GM21528 (cell line): Measurements from ENCODE around the gene CYBA.

Experiments used
- ATAC-seq: cut with Tn5 transposase; IDR thresholded peaks from one replicate; pipeline ENCODE4 v1.9.1; 2021; ENCODE audit warnings: mild to moderate bottlenecking, moderate library complexity; ENCODE audit not compliant: unreplicated experiment, low FRiP score

Gene CYBA

DNA sequence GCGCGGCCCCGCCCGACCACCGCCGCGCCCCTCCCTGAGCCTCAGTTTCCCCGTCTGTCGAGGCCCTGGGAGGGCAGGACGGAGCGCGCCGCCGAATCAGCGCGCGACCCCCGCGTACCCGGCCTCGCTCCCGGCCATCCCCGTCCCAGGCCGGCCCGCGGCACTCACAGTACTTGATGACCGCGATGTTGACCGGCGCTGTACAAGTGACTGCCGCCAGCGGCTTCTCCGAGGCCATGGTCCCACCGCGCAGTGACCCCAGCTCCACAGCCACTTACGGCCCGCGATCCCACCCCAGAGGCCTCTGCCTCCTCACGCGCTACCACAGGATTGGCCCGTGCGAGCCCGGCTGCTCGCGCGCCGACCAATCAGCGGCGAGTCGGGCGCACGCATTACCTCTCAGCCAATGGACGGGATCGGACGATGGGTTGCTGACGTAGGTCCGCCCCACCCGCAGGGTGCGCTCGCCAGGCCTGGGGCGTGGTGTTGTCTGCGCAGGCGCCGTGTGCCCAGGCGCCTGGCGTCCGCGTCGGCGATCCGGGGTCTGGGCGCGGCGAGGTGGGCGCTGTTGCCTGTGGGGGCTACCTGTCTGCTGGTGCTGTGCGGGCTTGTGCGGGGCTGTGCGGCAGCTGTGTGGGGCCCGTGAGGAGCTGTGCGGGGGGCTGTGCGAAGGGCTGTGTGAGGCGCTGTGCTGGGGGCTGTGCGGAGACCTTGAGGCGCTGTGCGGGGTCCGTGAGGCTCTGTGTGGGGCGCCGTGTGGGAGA lies 12.2 kb upstream of the CYBA start, which contains the start of gene MVD:
MVD (minus strand) TSS at position 249 of the 764 bp plus-strand sequence; CDS start at position 238, 11 bp downstream.
- ATAC-seq: peak; percentile 92

DNA sequence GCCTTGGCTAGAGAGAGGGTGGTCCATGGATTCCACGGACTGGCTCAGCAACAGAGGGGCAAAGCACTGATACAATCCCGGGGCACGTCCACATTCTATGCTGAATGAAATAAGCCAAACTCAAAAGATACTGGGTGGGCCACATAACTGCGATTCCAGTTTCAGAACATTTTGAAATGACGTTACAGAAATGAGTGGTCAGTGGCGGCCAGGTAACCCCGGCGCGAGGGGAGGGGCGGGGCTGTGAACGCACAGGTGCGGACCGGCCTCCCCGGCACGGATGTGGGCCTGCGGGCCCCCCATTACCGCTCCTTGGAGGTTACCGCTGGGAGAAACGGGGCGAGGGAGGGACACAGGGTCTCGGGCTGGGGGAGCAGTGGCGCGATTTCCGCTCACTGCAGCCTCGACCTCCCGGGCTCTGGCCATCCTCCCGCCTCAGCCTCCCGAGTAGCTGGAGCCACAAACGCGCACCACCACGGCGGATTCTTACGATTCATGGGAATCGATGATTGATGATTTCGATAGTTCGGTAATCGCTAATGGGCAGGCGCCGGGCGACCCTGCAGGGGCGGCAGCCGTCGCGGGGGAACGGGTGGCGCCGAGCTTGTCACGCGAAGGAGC lies 11.5 kb upstream of the CYBA start:
- ATAC-seq: peak; percentile 15

DNA sequence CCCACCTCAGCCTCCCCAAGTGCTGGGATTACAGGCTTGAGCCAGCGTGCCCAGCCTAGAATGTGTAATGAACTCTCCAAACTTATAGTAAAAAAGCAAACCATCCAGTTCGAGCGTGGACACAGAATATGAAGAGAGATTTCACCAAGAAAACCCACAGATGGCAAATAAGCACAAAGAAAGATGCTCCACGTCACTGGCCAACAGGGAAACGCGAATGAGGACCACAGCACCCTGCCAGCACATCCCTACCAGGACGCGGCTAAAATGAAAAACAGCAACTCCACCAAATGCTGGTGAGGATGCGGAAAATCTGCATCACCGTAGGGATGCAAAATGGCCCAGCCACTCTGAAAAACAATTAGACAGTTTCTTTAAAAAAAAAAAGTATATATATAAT lies 10.6 kb upstream of the CYBA start:
- ATAC-seq: no peak

DNA sequence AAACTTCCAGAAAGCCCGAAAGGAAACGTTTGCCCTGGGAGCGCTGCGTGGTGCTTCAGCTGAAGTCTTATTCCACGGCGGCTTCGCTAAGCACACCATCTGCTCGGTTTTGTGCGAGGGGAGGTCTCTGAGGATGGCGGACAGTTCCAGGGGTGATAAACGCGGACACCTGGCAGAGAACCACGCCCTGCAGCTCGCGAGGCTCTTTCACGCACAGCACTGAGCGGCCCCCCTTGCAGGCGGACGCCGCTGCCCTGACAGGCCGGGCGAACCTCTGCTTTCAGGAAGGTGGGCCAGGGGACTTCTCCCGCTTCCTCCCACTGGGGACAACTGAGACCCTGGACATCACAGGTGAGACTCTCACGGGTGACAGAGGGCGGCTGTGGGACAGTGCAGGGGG lies 8.3 kb upstream of the CYBA start:
- ATAC-seq: no peak

DNA sequence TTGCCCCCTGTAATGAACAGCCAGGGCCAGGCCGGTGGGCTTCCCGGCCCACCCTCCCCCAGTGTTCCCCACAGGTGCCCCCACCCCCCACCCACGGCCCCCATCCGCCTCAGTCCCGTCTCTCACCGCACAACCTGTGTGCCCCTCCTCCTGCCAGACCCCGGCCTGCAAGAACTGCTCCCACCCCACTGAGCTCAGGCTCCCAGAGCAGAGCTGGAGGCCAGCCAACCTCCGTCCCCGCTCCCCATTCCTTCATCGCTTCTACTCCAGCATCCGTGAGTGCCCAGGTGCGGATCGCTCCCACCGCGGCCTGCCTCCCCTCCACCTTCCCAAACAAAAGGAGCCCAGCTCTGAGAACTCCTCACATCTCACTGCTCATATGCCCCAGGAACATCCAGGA lies 7.9 kb upstream of the CYBA start:
- no peak for ATAC-seq

DNA sequence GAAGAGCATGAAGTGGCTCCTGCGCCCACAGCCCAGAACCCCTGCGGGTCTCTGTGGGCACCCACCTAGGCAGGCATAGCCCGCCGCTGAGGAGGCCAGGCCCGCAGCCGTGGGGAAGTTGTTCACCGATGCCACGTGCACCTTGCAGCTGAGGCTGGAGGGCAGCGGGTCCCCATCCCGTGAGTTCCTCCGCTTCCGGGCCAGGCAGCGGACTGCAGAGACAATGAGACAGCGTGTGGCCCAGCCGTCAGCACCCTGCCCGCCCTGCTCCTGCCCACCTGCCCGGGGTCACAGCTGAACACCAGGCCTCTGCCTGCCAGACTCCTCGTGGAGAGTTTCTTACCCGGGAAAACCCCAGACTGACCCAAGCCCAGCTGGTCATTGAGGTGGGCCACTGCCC lies 6.5 kb upstream of the CYBA start:
- ATAC-seq: no peak

DNA sequence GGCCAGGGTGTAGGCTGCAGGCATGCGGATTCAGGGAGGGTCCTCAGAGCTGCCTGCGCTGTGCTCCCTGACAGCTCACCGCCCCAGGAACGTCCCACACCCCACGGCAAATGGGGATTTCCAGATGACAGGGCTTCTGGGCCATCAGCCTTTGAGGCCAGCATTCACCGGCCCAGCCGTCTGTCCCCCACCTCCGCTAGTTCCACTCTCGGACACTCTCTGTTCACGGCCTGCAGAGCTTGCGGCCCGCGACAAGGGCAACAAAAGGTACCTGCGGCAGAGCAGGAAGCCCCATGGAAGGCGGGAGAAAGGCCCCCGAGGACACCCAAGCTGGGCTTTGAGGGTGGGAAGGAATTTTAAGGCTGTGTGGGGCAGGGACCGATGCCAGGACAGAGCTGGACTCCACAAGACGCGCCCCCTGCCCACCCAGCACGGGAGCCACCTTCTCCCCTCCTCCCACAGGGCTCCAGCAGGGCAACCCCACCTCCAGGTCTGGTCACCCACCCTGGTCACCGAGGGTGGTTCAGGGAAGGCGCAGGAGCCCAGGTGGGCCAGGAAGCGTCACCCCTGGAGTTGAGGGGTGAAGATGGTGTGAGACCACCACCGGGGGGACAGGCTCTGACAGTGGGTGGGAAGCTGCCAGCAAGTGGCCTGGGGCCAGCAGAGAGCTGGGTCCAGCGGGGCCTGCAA lies 5.6 kb upstream of the CYBA start:
- ATAC-seq: no peak

DNA sequence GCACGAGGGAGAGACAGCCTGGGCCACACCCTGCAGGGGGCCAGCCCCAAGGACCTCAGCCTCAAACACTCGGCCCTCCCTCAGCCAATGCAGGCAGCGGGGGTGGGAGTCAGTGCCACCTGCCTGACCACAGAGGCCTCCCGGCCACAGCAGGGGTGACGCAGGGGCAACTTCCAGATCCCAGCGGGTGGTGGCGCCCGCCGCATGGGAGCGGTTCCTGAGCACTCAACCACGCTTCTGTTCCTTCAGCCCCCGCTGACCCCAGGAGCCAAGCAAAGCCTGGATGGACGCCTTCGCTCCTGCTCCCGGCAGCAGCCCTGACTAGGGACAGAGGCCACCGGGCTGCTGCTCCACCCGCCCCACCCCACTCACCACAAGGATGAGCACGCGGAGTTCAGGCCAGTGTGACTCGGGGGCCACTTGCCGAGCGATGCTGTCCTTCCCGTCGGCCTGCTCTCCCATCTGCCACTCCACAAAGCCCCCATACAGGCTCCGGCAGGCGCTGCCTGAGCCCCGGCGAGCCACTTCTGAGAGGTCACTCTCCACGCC lies 5.0 kb upstream of the CYBA start:
- ATAC-seq: no peak

DNA sequence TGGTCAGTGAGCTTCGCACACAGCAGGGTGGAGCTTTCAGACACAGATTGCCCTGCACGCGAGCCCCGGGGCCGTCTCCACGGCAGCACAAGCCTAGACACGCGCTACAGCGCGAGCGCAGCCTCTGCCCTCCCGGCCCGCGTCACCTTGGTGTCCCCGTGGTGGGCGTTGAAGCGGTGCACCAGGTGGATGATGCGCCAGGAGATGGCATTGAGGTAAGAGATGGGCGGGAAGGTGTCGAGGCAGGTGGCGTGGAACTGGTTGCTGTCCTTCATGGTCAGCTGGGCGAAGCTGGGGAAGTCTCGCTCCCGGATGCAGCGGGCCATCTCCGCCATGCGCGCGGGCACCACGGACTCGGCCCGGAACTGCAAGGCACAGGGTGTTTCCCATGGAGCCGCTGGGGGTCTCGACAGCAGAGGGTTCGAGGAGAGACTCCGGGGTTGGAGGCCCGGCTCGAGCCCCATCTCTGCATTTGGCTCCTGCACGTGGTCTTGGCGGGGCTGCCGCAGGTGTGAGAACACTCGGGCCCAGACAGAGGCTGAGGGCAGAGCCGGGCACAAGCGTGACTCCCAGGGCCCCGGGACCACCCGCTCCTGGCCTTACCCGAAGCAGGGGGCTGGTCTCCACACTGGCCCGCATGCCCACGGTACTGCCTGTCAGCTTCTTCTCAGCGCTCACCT lies 4.3 kb upstream of the CYBA start:
- no peak for ATAC-seq

DNA sequence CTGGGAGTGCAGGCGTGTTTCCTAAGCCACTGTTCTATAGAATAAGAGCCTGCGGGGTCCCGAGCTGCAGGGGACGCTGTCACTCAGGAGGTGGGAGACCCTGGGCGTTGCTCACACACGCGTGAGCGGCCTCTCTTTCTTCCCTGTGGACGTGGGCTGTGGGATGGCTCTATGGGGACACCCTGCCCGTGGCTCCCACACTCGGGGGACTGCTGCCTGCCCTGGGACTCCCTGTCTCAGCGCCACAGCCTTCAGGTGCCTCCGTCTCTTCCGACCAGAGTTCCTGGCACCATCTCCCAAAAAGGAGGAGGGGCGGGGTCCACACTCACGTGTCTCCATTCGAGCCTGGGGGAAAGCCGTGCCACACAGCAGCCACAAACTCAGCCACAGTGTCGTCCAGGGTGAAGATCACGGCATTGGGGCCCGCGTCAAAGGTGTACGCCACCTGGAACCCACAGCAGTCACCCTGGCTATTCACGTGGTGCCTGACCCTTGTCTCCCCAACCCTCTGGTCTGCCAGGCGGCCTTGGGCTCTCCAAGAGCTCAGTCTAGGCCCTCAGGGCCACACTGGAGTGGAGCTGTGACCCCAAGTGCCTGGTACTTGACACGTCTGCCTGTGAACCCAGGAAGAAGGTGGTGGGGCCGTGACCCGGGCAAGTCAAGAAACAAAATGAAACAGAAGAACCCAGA lies 3.7 kb upstream of the CYBA start:
- no peak for ATAC-seq

DNA sequence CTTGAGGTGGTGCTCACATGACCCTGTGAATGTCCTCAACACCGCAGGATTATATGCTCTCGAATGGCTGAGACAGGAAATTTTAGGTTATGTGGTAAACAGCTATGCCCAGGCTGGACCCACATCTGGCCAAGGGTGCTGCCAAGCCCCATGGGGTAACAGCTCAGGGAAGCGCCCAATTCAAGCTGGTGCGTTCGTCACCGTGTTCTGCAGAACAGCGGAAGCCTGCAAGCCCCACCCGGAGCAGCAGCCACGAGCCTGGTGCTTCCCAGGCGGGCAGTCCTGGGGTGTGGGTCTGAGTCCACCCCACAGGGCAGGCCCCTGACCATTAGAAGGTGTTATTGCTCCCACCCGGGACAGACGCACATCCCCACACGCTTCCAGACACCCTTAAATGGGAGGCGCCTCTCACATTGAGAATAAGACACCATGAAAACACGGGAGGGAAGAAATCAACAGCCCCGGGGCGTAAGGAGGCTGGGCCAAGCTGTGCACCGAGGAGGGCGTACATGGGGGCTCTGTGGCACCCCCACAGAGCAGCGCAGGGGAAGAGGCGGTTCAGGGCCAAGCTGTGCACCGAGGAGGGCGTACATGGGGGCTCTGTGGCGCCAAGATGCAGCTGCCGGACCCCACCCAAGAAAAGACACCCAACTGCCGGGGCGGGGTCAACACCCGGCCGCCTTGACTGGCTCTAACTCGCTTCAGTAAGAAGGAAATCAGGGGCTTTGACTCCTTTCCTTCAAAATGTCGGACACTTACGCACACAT lies 2.9 kb upstream of the CYBA start:
- no peak for ATAC-seq

DNA sequence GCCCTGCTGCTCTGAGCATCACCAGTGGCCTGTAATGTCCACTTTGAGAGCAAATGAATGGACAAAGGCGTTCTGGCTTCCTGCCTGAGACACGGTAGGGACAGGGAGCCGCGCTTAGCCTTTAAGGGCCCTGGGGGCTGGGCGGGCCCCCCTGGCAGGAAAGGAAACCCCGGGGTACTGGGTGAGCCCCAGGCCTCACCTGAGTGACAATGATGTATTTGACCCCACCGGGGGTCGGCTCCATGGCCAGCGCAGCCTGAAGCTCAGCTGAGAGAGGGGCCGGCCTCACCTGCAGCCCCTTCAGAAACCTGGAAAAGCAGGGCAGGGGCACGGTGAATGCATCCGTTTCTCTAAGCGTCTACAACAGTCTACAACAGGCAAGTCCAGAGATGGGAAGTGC lies 2.2 kb upstream of the CYBA start:
- no peak for ATAC-seq

DNA sequence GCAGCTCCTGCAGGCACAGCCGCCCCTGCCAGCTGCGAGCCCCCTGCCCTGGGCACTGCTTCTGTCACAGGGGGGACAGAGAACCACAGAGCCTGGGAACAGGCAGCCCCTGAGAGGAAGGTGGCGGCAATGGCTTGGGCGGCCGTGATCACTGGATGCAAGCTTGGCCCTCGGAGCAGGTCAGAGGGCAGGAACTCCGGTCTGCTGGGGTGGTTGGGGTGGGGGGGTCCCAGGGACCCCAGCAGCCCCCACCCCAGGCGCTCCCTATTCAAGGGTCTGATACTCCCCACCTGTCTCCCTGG lies 1.9 kb upstream of the CYBA start:
- no peak for ATAC-seq

DNA sequence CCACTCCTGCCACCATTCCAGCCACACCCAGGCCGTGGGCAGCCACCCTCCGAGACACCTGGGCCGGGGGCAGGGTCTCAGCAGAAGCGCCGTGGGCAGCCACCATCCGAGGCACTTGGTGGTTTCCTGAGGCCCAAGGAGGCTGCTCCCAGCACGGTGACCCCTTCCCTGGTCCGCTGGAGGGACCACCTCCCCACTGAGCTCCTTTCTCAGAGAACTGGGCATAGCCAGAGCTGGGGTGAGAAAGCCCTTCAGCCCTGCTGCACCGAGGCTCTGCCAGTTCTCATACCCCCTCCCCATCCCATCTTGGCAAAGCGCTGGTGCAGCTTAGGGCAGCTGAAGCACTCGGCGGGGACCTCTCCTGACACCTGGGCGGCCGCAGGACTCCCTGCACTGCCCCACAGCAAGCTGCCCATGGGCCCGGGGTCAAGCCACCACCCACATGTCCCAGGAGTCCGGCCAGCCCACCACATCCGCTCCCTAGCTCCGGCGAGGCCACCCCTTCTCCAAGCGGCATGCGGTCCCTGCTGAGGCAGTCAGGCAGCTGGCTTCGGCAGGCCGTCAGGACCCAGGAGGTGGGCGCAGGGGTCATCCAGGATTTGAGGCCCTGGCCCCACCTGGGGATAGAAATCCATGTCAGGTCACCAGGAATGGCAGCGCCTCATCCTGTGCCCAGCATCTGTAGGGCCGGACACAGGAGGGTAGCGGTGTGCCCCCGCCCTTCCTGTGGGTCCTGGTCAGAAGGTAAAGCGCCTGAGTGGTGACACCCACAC lies 1.3 kb upstream of the CYBA start:
- no peak for ATAC-seq

DNA sequence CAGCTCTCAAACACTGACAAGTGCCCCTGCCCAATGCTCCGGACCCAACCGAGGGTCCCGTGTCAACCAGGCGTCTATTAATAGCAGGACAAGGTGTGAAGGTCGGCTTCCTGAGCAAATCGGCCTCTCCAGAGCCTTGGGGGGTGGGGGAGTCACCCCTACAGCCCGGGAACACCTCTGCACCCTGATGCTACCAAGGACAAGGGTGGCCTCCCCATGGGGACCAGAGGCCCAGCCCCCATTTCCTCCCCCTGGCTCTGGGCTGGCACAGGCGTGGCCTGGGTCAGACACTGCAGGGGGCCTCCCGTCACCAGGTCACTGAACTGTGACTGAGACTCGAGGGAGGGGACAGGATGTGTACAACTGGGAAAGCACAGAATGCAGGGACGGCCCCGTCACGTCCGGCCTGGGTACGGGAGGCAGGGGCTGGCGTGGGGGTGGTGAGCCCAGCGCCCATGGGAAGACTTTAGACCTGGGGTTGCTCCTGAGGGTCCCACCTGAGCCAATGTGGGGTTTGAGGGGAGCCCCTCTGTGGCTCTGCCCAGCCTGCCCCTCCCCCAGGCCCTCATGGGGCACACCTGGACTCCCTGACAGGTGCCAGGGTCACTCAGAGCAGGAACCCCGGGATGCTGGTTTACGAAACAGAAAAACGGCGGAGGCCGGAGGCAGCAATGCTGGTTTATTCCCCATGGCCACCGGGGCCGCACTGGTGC lies 579 bp upstream of the CYBA start:
- peak; percentile 73 for ATAC-seq

DNA sequence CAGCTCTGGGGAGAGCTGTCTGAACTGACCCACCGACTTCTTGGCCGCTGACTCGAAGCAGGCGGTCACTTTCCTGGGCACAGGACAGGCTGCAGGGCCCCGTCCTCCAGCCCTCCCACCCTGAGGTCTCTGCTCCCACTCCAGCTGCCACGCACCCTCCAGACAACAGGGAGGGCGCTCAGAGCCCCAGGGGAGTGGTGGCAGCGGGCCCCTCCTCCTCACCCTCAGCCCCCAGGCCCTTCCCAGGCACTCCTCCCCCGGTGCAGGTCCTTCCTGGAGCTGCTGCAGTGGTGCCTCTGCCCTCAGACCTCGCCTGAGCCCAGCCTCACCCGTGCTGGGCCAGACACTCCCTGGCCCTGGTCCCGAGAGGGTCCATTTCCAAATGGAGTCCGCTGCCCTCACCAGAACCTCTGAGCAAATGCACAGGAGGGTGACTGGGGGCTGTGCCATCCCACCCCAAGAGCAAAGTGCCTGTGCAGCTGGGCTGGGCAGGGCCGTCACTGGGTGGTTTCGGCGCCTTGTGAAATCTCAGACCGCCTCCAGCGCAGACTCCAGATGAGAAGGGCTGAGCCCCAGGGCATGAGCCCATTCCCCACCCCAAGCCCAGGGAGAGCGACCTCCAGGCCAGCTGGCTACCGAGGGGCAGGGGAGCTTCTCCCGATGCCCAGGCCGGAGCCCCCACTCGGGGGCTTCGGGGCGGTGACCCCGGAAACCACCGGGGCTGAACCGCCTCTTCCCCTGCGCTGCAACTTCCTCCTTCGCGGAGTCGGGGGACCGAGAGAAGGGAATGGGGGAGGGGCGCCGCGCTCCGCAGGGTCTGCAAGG lies 717 bp downstream of the CYBA start:
- ATAC-seq: peak; percentile 18

DNA sequence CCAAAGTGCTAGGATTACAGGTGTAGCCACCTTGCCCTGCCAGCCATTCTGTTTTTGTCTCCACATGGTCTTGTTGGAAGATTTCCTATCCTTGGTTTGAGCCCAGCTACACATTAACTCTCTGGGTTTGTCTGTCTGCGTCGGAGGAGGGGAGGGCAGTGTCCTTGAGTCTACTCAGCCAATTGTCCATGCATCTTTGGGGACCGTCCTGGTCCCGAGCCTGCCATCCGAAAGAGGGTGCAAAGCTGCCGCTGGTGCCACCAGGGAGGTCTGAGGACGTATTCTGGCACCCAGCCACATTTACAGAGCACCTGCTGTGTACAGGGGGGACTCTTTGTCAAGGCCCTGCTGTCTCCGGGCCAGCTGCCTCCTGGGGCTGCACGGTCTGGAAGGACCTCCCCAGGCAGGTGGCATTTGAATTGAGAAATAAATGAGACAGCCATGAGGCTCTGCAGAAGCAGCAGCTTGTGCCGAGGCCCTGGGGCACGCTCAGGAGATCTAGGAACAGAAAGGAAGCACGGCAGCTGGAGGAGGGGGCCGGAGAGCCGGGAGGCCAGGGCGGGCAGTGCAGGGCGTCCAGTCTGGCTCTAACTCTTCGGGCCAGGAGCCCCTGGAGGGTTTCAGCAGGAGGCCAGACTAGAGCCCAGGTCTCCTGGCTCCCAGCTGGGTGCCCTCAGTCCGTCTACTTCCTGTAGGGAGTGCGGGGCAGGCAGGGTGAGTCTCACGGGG lies 1.5 kb downstream of the CYBA start:
- ATAC-seq: no peak
